Measurements from ENCODE around the gene FAM47C. TPM values are rescaled to one million over a fixed set of nuclear protein-coding genes. Genes with fewer than 3 reads are reported as not detected.
"Not testable (repeated sequence)": the region's sequence is repeated elsewhere in the genome, so short reads cannot be mapped to it uniquely, and the experiment has no call there.

FAM47C gene
- total and polyA plus RNA-seq, 2 of the 13 experiments (the other 11 are each of a cell fraction or from before 2014, with no cell fraction given): not detected

- FAIRE-seq; DNase-seq (ENCODE audit: low spot score); H3K79me2 ChIP-seq (ENCODE audit: insufficient read depth, low read length); H3K27ac ChIP-seq (ENCODE audit: extremely low read length, insufficient read depth, low read length); ATAC-seq; POLR2A ChIA-PET; H2AFZ ChIP-seq (ENCODE audit: low read length); CTCF ChIA-PET (ENCODE audit: low intra/inter-chr PET ratio, low total read pairs); H3K27me3 ChIP-seq (ENCODE audit: control insufficient read depth in 1 of 2, insufficient read depth in 2 of 2, low read length in 2 of 2); H3K9me3 ChIP-seq (ENCODE audit: low read length); BruUV-seq (replicated peaks); intact Hi-C loops (cut with micrococcal nuclease; ENCODE audit: unreplicated experiment); H3K9ac ChIP-seq (ENCODE audit: insufficient read depth, low read depth, low read length); H3K4me3 ChIP-seq (replicated peaks in 1 of 3; ENCODE audit: insufficient read depth in 1 of 3, low read depth in 2 of 3, low read length in 3 of 3); H3K4me1 ChIP-seq (ENCODE audit: insufficient read depth, low read length); H3K4me2 ChIP-seq (ENCODE audit: low read depth, low read length); H4K20me1 ChIP-seq (ENCODE audit: insufficient read depth, low read length); in situ Hi-C loops (cut with HindIII; ENCODE audit: extremely low pct_ligation_motif_present, low pct_unique_long_range_greater_than_20kb); H3K36me3 ChIP-seq (replicated peaks in 1 of 2; ENCODE audit: control insufficient read depth in 1 of 2, insufficient read depth in 2 of 2, low read length in 2 of 2): not testable (repeated sequence)
- 100% methylated on average over 2 of the region's 56 CpGs for WGBS (ENCODE audit: low lambda C conversion rate)
Observed at GRCh38 chrX:37042956-37043885, 35.1 kb downstream of the FAM47C start.

- no peak overlapping the region for H3K27ac ChIP-seq (ENCODE audit: extremely low read length, insufficient read depth, low read length)
- H4K20me1 ChIP-seq (ENCODE audit: insufficient read depth, low read length): no peaks in the 10 kb centered on the region
- no peak overlapping the region for H3K4me3 ChIP-seq (replicated peaks in 1 of 3; ENCODE audit: insufficient read depth in 1 of 3, low read depth in 2 of 3, low read length in 3 of 3)
- WGBS (ENCODE audit: low lambda C conversion rate): 3% methylated on average over 4 of the region's 4 CpGs
- ATAC-seq: no peak
- ChIA-PET POLR2A (no interaction called here), CTCF (ENCODE audit: low intra/inter-chr PET ratio, low total read pairs) (no interaction called here)
- H3K79me2 ChIP-seq (ENCODE audit: insufficient read depth, low read length): no peaks in the 10 kb centered on the region
- FAIRE-seq: no peak
- no peaks in the 10 kb centered on the region for H3K9me3 ChIP-seq (ENCODE audit: low read length)
- H3K36me3 ChIP-seq (replicated peaks in 1 of 2; ENCODE audit: control insufficient read depth in 1 of 2, insufficient read depth in 2 of 2, low read length in 2 of 2): no peaks in the 10 kb centered on the region
- H3K9ac ChIP-seq (ENCODE audit: insufficient read depth, low read depth, low read length): no peak overlapping the region
- TF ChIP-seq MED13 (CRISPR knock-in tag; IDR thresholded peaks at IDR 0.05): no peak
- no peaks in the 10 kb centered on the region for H3K27me3 ChIP-seq (ENCODE audit: control insufficient read depth in 1 of 2, insufficient read depth in 2 of 2, low read length in 2 of 2)
- intact Hi-C loops (cut with micrococcal nuclease; ENCODE audit: unreplicated experiment): no loop called here
- in situ Hi-C loops (cut with HindIII; ENCODE audit: extremely low pct_ligation_motif_present, low pct_unique_long_range_greater_than_20kb): no loop called here
- no peak for DNase-seq (ENCODE audit: low spot score)
- H2AFZ ChIP-seq (ENCODE audit: low read length): no peak overlapping the region
- no peak overlapping the region for H3K4me2 ChIP-seq (ENCODE audit: low read depth, low read length)
- no TSS peak for BruUV-seq (replicated peaks)
- H3K4me1 ChIP-seq (ENCODE audit: insufficient read depth, low read length): no peaks in the 10 kb centered on the region
Observed at GRCh38 chrX:37047776-37048175, 39.6 kb downstream of the FAM47C start.

DNA sequence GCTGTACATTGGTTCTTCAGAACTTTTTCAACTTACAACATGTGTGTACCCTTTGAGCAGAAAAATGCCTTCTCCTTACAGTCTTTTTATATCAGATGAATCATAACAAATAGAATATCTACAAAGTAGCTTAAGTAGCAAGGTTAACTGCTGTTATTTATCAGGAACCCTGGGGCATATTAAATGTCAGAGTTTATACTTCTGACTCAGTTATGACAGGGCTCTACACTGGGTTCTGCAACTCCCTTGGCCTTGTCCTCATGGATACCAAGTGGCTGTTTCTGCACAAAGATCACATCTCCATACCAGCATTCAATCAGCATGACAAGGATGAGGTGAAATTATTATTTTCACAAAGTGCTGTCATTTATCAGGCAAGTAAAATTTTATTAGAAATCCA lies 49.4 kb downstream of the FAM47C start:
- ATAC-seq; H3K4me3 ChIP-seq (replicated peaks in 1 of 3; ENCODE audit: insufficient read depth in 1 of 3, low read depth in 2 of 3, low read length in 3 of 3); H3K4me1 ChIP-seq (ENCODE audit: insufficient read depth, low read length); H3K9me3 ChIP-seq (ENCODE audit: low read length); H3K79me2 ChIP-seq (ENCODE audit: insufficient read depth, low read length); H3K9ac ChIP-seq (ENCODE audit: insufficient read depth, low read depth, low read length); H4K20me1 ChIP-seq (ENCODE audit: insufficient read depth, low read length); DNase-seq (ENCODE audit: low spot score); BruUV-seq (replicated peaks); H3K36me3 ChIP-seq (replicated peaks in 1 of 2; ENCODE audit: control insufficient read depth in 1 of 2, insufficient read depth in 2 of 2, low read length in 2 of 2); H3K27ac ChIP-seq (ENCODE audit: extremely low read length, insufficient read depth, low read length); FAIRE-seq; CTCF ChIA-PET (ENCODE audit: low intra/inter-chr PET ratio, low total read pairs); H3K4me2 ChIP-seq (ENCODE audit: low read depth, low read length); POLR2A ChIA-PET; H2AFZ ChIP-seq (ENCODE audit: low read length); intact Hi-C loops (cut with micrococcal nuclease; ENCODE audit: unreplicated experiment); H3K27me3 ChIP-seq (ENCODE audit: control insufficient read depth in 1 of 2, insufficient read depth in 2 of 2, low read length in 2 of 2); in situ Hi-C loops (cut with HindIII; ENCODE audit: extremely low pct_ligation_motif_present, low pct_unique_long_range_greater_than_20kb): not testable (repeated sequence)
